Occipital lobe (tissue), 3 donors: Measurements from ENCODE around the gene AKIRIN1. TPM values are rescaled to one million over a fixed set of nuclear protein-coding genes. Genes with fewer than 3 reads are reported as not detected.
"Not testable (repeated sequence)": the region's sequence is repeated elsewhere in the genome, so short reads cannot be mapped to it uniquely, and the experiment has no call there.

Source experiments
- DNase-seq: peaks from one replicate; lab custom pipeline; 2025; lab: John Stamatoyannopoulos, UW
- small RNA-seq: library from RNA; depleted of rRNA; stranded (forward); fragments of <200 nt; gene quantifications from one replicate; pipeline ENCODE3, GENCODE V24; 2014
- total RNA-seq: library from RNA; depleted of rRNA; stranded (reverse); fragments of >200 nt; gene quantifications from one replicate; pipeline ENCODE4 v1.2.3, GENCODE V29; 2014

The AKIRIN1 gene
- total RNA-seq, 1 donor from 2014 or later, result 57.2 TPM

DNA sequence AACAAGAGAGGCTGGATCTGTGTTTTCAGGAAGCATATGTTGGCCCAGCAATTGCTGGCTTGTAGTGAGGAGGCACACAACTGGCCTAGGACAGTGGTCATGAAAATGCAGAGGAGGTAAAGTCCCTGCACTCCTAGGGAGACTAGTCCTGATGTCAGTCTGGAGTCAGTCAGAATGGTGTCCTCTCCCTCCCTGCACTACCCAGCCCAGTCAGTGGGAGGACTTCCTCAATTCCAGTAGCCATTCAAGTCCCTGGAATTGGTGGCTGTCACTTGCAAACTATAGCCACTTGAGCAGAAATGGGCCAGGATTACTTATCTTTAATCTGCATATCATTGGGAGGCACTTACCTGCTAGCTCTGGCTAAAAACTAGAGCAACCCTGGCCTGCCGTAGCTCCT lies 53.7 kb downstream of the AKIRIN1 start:
- no peak for DNase-seq

DNA sequence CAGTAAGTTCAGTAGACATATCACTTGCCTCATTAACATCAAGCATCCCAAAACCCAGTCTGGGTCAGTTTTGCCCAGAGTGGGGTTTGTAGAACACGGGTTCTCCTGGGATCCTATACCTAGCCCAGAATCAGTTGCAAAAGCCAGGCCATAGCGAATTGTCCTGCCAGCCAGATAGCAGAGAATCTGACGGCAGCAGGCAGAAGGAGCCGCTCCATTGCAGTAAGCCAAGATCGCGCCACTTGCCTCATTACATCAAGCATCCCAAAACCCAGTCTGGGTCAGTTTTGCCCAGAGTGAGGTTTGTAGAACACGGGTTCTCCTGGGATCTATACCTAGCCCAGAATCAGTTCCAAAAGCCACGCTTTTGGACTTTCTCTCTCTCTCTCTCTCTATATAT lies 54.2 kb downstream of the AKIRIN1 start:
- no peak for DNase-seq

DNA sequence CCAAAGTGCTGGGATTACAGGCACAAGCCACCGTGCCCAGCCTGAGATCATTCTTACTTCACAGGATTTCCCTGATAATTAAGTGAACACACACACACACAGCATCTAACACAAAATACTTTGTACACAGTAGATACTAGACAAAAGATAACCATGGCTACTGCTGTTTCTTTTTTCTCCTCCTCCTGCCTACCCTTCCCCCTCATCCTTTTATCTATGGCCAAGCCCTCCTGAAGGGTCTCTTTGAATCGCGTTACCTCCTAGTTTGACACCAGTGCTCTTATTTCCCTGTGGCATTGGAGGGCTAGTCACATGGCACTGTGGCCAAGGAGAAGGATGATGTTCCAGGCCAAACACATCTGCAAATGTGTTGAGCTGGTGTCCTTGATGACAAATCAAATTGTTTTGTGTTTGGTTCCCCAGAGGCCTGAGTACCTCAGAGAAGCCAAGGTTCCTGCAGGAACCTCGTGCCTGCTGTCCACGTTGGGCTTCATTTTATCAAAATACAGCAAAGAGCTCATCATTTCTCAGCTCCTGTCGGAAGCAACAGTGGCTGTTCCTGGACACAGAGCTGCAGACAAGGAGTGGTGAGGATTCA lies 55.6 kb downstream of the AKIRIN1 start:
- DNase-seq, result no peak

DNA sequence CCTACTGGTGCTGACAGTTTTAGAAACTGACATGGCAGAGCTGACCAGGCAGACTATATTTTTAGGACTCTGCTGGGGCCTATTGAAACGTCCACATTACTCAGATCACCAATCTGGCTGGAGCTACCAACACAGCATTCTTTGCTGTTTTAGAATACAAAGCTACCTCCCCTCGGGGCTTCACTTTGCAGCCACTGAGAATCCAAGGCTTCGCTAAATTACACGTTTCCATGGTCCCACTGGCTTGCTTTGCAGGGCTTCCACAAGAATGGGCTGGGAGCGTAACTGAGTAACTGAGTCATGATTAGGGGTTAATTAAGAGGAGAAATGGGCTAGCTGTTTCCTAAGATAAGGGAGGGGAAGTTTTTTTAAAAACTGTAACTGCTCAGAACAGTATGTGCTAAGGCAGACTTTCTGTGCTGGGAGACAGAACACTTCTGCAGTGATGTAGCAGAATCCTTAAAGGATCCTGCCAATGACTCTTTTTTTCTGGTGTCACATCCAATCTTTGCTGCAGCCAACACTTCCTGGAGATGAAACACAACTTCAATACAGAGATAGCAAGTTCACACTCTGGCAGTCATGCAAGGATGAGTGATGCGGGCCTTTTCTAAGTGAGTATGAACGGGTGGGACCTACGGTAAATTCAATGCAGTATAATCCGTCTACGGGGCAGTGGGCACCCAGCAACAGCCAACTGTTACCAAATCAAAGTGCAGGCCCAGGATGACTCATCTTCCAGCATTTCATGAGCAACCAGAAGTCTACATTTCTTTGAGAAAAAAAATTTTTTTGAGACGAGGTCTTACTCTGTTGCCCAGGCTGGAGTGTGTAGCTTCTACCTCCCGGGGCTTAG lies 56.5 kb downstream of the AKIRIN1 start:
- DNase-seq, result peak; percentile 27

DNA sequence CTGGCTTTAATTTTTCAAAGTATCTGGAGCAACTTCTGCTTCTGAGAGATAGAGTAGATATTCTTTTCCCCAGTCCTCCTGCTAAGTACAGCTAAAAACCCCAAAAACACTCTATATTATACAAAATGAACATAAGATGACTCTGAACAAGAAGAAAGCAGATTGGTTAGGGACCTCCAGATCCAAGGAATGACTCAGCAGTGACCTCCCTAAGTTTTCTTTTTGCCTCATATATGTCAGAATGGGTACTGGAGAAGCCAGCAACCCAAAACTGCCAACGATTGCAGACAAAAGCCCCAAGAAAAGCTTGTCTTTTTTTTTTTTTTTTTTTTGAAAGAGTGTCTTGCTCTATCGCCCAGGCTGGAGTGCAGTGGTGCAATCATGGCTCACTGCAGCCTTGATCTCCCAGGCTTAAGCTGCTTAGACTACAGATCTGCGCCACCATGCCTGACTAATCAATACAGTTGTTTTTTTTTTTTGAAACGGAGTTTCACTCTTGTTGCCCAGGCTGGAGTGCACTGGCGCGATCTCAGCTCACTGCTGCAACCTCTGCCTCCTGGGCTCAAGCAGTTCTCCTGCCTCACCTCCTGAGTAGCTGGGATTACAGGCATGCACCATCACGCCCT lies 57.8 kb downstream of the AKIRIN1 start:
- no peak for DNase-seq

DNA sequence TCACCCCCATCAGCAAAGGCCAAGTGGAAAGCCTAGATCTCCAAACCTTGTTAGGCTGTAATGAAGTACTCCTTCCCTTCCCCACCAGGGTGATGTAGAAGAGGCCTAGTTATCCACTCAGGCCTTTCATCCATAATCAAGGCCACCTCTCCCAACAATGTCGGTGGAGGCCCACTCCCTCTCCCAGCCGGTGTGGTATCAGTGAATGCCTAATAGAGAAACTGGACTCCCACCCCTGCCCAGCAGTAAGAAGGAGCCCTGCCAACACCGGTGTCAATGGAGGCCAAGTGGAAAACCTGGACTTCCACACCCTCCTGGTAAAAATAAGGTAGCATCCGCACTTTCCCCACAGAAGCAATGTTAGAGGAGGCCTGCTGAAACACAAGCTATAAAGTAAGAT lies 58.9 kb downstream of the AKIRIN1 start:
- DNase-seq, result no peak

DNA sequence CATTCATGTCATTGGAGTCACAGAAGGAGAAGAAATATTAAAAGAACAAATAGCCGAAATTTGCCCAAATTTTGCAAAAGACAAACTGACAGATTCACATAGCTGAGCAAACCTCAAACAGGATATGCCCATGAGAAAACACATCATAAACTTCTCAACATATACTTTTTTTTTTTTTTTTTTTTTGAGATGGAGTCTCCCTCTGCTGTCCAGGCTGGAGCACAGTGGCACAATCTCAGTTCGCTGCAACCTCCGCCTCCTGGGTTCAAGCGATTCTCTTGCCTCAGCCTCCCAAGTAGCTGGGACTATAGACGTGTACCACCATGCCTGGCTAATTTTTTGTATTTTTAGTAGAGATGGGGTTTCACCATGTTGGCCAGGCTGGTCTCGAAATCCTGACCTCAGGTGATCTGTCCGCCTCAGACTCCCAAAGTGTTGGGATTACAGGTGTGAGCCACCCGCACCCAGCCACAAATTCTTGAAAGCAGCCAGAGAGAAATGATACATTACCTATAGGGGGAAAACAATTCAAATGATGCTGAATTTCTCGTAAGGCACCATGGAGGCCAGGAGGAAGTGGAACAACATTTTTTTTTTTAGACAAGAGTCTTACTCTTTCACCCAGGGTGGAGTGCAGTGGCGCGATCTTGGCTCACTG lies 60.2 kb downstream of the AKIRIN1 start:
- not testable (repeated sequence) for DNase-seq

DNA sequence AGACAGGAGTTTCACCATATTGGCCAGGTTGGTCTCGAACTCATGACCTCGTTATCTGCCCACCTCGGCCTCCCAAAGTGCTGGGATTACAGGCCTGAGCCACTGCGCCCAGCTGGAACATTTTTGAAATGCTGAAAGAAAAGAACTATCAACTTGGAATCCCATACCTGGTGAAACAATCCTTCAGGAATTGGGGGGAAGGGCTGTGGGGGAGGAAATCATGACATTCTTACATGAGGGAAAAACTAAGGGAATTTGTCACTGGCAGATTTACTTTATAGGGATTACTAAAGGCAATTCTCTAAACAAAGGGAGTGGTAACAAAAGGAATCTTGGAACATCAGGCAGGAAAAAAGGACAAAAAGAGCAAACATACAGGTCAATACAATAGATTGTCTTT lies 60.9 kb downstream of the AKIRIN1 start:
- DNase-seq, result no peak

DNA sequence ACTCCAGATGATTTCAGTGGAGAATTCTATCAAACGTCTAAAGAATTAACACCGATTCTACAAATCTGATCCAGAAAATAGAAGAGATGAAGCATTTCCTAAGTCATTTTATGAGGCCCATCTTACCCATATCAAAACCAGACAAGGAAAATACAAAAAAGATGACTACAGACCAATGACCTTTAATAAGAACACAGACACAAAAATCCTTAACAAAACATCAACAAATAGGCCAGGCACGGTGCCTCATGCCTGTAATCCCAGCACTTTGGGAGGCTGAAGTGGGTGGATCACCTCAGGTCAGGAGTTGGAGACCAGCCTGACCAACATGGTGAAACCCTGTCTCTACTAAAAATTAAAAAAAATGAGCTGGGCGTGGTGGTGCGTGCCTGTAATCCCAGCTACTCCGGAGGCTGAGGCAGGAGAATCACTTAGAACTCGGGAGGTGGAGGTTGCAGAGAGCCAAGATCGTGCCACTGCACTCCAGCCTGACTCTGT lies 64.2 kb downstream of the AKIRIN1 start:
- DNase-seq, result not testable (repeated sequence)

Small RNA genes lying within 50 kb of the gene (small RNA-seq; reads per million reads assigned to genes)
- gene RF00019, result not detected

Other genes with a start within 250 kb of the AKIRIN1 start
- gene RRAGC, start 131.5 kb upstream of the AKIRIN1 start, total RNA-seq, result 19.0 TPM
- 2.2 TPM for gene MYCBP, start 117.9 kb upstream of the AKIRIN1 start, total RNA-seq
- gene GJA9, start 109.7 kb upstream of the AKIRIN1 start, total RNA-seq, result not detected
- not detected for gene RHBDL2, start 49.4 kb upstream of the AKIRIN1 start, total RNA-seq
- gene NDUFS5, start 35.1 kb downstream of the AKIRIN1 start, total RNA-seq, result 268 TPM
- 341 TPM for gene MACF1, start 213.4 kb downstream of the AKIRIN1 start, total RNA-seq